ENCODE measurements around the gene RUNX1. TPM values are rescaled to one million over a fixed set of nuclear protein-coding genes. Genes with fewer than 3 reads are reported as not detected.

Gene RUNX1
- total and polyA plus RNA-seq, 2 donors (not counting 3 experiments of a cell fraction or from before 2014, with no cell fraction given), result 4.6 to 17.9 TPM

GRCh38 chr21:35025206-35026152 lies 23.6 kb downstream of the RUNX1 start:
- intact Hi-C loops (cut with micrococcal nuclease), result loop anchor here (2.0 kb wide), 1 partner anchor 21 kb away; no protein-coding TSS in a partner anchor
- no peak overlapping the region for H3K27ac ChIP-seq (ENCODE audit: insufficient read depth, low read depth, low read length)
- H3K9ac ChIP-seq (replicated peaks; ENCODE audit: extremely low read depth, insufficient read depth, low read length), result no peak overlapping the region
- no peak overlapping the region for H3K4me2 ChIP-seq (ENCODE audit: insufficient read depth, low read length)
- no peak for FAIRE-seq
- peaks cover 3% of the 10 kb centered on the region for H3K4me1 ChIP-seq (ENCODE audit: control insufficient read depth, extremely low read depth, insufficient read depth, low read length)
- no peak overlapping the region for H3K4me3 ChIP-seq (replicated peaks in 1 of 3; ENCODE audit: insufficient read depth in 1 of 3, low read depth in 1 of 3, low read length in 3 of 3)
- CTCF ChIA-PET, result interaction anchor here (0.8 to 1.6 kb wide), 4 partner anchors 10 to 133 kb away, joined by 3 to 6 read pairs (median 3); no protein-coding TSS in a partner anchor
- H3K9me3 ChIP-seq (replicated peaks; ENCODE audit: control insufficient read depth, insufficient read depth, low read length), result no peaks in the 10 kb centered on the region
- no TSS peak for BruUV-seq (replicated peaks)
- no peaks in the 10 kb centered on the region for H4K20me1 ChIP-seq (replicated peaks; ENCODE audit: control insufficient read depth, extremely low read depth, insufficient read depth, low read length)
- no peaks in the 10 kb centered on the region for H3K36me3 ChIP-seq (ENCODE audit: control insufficient read depth in 2 of 2, extremely low read depth in 1 of 2, insufficient read depth in 2 of 2, low read length in 2 of 2)
- POLR2A ChIA-PET, result interaction anchor here (0.6 kb wide), 1 partner anchor 207 kb away, joined by 3 read pairs; no protein-coding TSS in a partner anchor
- peaks cover 28% of the 10 kb centered on the region in 2 experiments for H3K27me3 ChIP-seq (ENCODE audit: control insufficient read depth in 2 of 2, insufficient read depth in 2 of 2, low read length in 2 of 2)
- H2AFZ ChIP-seq (ENCODE audit: low read depth, low read length), result no peak overlapping the region
- H3K79me2 ChIP-seq (ENCODE audit: control insufficient read depth, insufficient read depth, low read length), result no peaks in the 10 kb centered on the region
- DNase-seq (ENCODE audit: low read depth, low spot score), result no peak
- TF ChIP-seq CTCF (IDR thresholded peaks at IDR 0.05; ENCODE audit: extremely low read depth in 1 of 2, insufficient read depth in 1 of 2, low read depth in 1 of 2, low read length in 2 of 2), result no peak
- TF ChIP-seq POLR2AphosphoS5 (IDR thresholded peaks at IDR 0.05; ENCODE audit: insufficient read depth, low read depth, low read length), result no peak
- TF ChIP-seq MYC (IDR thresholded peaks at IDR 0.05; ENCODE audit: low read depth, low read length), result no peak
- TF ChIP-seq POLR2A (IDR thresholded peaks at IDR 0.05; ENCODE audit: low read depth, low read length), result no peak
- dilution Hi-C loops (cut with MboI; ENCODE audit: extremely low pct_ligation_motif_present, low sequenced_read_pairs), result no loop called here
- H3K9me1 ChIP-seq (replicated peaks; ENCODE audit: control insufficient read depth, extremely low read depth, insufficient read depth, low read length), result no peaks in the 10 kb centered on the region

Data from endothelial cell of umbilical vein (primary cell).